H7 (cell line): Measurements from ENCODE around the gene GTF2H4. TPM values are rescaled to one million over a fixed set of nuclear protein-coding genes. Genes with fewer than 3 reads are reported as not detected.
"Not testable (repeated sequence)": the region's sequence is repeated elsewhere in the genome, so short reads cannot be mapped to it uniquely, and the experiment has no call there.

ENCODE experiments used
- DNase-seq: peaks from one replicate; pipeline ENCODE4 v3.0.0; 2012
- H3K27me3 ChIP-seq: 2 replicates; pipeline ENCODE4 v1.6.0; 2011; ENCODE audit warnings: mild to moderate bottlenecking, low read length; ENCODE audit not compliant: control insufficient read depth, insufficient read depth
- H3K36me3 ChIP-seq: replicated peaks from 2 replicates; pipeline ENCODE4 v1.5.1; 2011; ENCODE audit warnings: low read length; ENCODE audit not compliant: control insufficient read depth, insufficient read depth
- H3K4me3 ChIP-seq: 2 replicates; pipeline ENCODE4 v1.5.1; 2011; ENCODE audit warnings: low read depth, mild to moderate bottlenecking, control low read depth, low read length, moderate library complexity; ENCODE audit not compliant: insufficient read depth
- total RNA-seq: library from RNA; depleted of rRNA; stranded (reverse); fragments of >200 nt; shearing (Covaris generic); gene quantifications from 2 replicates; pipeline ENCODE4 v1.2.3, GENCODE V29; 2014

GTF2H4 gene
- total RNA-seq, 1 experiment from 2014 or later = 30.9 TPM

DNA sequence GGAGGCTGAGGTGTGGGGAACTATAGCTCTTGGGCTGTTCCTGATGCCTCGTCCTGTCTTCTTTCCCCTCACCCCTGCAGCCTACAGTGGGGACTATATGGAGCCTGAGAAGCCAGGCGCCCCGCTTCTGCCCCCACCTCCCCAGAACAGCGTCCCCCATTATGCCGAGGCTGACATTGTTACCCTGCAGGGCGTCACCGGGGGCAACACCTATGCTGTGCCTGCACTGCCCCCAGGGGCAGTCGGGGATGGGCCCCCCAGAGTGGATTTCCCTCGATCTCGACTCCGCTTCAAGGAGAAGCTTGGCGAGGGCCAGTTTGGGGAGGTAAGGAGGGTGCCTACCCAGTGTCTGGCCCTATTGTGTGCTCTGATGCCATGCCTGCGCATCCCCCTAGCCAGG is 11.5 kb upstream of the GTF2H4 start:
- peaks cover 42% of the 10 kb centered on the region for H3K36me3 ChIP-seq
- H3K4me3 ChIP-seq = no peak overlapping the region
- H3K27me3 ChIP-seq = no peaks in the 10 kb centered on the region
- DNase-seq = peak; percentile 30

DNA sequence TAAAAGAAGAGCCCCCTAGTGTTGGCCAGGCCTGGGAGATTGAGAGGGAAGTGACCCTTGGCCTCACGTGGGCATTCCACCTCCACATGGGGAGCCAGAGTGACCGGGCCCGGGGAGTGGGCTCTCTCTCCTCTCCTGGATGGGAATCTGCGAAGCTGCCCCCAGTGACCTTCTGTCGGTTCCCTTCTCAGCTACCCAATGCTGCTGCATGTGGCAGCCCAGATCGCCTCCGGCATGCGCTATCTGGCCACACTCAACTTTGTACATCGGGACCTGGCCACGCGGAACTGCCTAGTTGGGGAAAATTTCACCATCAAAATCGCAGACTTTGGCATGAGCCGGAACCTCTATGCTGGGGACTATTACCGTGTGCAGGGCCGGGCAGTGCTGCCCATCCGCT is 10.1 kb upstream of the GTF2H4 start:
- DNase-seq = peak; percentile 52
- Histone ChIP-seq H3K4me3 (no peak overlapping the region), H3K36me3 (peaks cover 36% of the 10 kb centered on the region), H3K27me3 (no peaks in the 10 kb centered on the region)

DNA sequence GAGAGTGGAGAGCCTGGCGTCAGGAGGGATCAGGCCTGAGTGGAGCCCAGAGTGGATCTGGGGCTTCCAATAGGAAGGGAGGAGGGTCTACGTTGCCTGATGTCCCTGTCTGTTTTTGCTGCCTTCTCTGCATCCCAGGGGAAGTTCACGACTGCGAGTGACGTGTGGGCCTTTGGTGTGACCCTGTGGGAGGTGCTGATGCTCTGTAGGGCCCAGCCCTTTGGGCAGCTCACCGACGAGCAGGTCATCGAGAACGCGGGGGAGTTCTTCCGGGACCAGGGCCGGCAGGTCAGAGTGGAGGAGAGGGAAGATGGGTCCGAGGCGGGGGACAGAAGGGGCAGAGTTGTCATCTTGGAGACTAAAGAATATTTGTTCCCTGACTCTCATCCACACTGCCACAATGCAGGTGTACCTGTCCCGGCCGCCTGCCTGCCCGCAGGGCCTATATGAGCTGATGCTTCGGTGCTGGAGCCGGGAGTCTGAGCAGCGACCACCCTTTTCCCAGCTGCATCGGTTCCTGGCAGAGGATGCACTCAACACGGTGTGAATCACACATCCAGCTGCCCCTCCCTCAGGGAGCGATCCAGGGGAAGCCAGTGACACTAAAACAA is 9.2 kb upstream of the GTF2H4 start:
- Histone ChIP-seq H3K36me3 (peaks cover 32% of the 10 kb centered on the region), H3K4me3 (no peak overlapping the region), H3K27me3 (no peaks in the 10 kb centered on the region)
- DNase-seq = peak; percentile 26

DNA sequence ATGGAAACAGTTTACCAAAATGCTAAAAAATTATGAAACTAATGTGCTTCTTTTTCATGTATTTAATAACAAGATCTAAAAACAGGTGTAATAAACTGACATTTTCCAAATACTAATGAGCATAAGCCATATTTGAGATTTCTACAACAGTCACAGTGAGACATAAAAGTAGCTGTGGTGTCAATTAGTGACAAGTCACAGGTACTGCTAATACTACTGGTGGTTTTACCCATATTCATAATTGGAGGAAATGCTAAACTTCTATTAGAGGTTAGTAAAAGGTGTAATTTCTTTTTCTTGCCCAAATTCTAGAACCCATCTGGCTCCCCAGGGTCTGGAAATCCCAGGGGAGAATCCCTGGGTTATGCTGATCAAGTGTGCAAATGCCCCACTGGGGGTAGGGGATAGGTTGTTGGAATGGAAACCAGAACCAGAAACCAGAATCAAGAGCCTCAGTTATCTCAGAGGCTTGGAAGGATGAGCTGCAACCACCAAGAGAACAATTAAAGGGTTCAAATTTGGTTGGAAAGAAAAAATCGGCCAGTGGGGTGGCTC is 7.1 kb upstream of the GTF2H4 start:
- Histone ChIP-seq H3K27me3 (no peaks in the 10 kb centered on the region), H3K36me3 (peaks cover 24% of the 10 kb centered on the region), H3K4me3 (no peak overlapping the region)
- DNase-seq = no peak

DNA sequence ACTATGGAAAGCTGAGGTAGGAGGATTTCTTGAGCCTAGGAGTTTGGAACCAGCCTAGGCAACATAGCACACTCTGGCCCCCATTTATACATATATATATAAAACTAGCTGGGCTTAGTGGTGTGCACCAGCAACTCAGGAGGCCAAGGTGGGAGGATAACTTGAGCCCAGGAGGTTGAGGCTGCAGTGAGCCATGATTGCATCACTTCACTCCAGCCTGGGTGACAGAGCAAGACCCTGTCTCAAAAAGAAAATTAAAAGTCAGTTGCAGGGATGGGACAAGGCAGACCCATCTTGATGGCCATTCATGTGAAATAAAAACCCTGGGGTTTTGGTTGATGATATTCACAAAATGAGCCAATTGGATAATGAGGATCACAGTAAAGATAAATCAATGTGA is 6.6 kb upstream of the GTF2H4 start:
- DNase-seq = no peak
- no peaks in the 10 kb centered on the region for H3K27me3 ChIP-seq
- H3K36me3 ChIP-seq = peaks cover 21% of the 10 kb centered on the region
- no peak overlapping the region for H3K4me3 ChIP-seq

DNA sequence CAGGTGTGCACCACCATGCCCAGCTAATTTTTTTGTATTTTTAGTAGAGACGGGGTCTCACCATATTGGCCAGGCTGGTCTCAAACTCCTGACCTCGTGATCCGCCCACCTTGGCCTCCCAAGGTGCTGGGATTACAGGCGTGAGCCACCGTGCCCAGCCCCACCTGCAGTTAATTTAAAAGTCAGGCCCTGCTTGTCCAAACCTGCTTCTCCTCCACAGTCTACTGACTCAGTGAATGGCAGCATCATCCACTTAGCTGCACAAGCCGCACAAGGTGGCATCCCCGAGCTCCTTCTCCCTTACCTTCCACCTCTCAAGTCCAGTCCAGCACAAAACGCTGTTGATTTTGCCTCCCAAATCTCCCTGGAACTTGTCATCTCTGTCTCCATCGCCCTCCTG is 5.8 kb upstream of the GTF2H4 start:
- H3K27me3 ChIP-seq, H3K4me3 ChIP-seq, DNase-seq: not testable (repeated sequence)
- H3K36me3 ChIP-seq = peaks cover 19% of the 10 kb centered on the region

DNA sequence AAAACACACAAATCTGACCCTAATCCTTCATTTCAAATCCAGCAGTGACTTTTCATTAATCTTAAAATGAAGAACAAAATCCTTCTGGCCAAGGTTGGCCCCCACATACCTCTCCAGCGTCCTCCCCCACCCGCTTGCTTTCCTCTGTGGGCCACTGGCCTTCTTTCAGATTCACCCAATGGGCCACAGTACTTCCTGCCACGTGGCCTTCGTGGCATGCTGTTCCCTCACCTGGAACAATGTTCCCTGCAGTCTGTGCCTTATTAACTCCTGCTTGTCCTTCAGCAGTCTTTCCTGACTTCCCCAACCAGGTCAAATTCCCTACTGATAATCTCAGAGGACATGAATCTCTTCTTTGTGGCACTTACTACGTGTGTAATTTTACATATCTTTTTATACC is 5.3 kb upstream of the GTF2H4 start:
- DNase-seq = no peak

DNA sequence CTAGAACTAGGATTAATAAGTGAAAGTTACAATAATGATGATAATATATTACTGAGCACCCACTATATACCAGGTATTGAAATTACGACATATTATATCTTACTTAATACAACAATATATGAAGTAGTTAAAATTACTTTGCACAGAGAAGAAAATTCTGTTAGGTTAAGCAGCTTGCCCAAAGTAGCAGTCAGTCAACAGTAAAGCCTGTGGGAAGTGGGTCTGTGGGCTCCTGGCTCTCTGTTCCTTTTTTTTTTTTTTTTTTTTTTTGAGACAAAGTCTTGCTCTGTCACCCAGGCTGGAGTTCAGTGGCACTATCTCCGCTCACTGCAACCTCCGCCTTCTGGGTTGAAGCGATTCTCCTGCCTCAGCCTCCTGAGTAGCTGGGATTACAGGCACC is 4.8 kb upstream of the GTF2H4 start:
- Histone ChIP-seq H3K4me3 (no peak overlapping the region), H3K27me3 (no peaks in the 10 kb centered on the region)
- DNase-seq = no peak

More for the DNA sequence above, 5.3 kb upstream of the GTF2H4 start:
- H3K4me3 ChIP-seq = no peak overlapping the region
- H3K27me3 ChIP-seq = no peaks in the 10 kb centered on the region
- peaks cover 15% of the 10 kb centered on the region for H3K36me3 ChIP-seq

DNA sequence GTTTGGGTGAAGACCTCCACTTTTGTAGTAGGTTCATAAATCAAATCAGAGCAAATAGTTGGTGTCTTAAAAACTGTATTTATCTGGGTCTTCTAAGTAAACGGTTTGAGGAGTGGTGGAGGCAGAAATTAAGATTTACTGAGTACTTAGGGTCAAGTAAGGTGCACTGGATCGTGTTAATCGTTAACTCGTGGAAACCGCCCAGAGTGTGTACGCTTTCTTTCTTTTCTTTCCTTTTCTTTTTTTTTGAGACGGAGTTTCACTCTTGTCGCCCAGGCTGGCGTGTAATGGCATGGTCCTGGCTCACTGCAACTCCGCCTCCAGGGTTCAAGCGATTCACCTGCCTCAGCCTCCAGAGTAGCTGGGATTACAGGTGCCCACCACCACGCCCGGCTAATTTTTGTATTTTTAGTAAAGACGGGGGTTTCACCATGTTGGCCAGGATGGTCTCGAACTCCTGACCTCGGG is 683 bp upstream of the GTF2H4 start:
- Histone ChIP-seq H3K4me3 (peak overlapping the region; percentile 41), H3K36me3 (peaks cover 13% of the 10 kb centered on the region)
- not testable (repeated sequence) for H3K27me3 ChIP-seq

More for the DNA sequence above, 4.8 kb upstream of the GTF2H4 start:
- H3K36me3 ChIP-seq = peaks cover 13% of the 10 kb centered on the region

DNA sequence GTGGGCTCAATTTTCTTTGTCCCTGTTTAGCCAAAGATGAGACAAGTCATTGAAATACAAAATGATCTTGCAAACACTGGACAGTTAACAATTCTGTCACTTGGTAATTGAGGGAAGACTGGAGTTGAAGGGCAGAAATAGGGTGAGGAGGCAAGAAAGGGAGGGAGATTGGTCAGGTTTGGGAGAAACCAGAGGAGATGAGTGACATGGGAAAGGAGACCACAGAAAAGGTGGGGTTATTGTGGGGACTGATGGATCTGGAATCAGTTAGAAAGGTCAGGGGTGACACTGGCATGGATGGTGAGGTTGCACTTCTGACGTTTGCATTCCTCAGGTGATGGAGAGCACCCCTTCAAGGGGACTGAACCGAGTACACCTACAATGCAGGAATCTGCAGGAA is 693 bp downstream of the GTF2H4 start:
- peak overlapping the region; percentile 70 for H3K4me3 ChIP-seq
- DNase-seq = no peak

More for the DNA sequence above, 683 bp upstream of the GTF2H4 start:
- DNase-seq = not testable (repeated sequence)

DNA sequence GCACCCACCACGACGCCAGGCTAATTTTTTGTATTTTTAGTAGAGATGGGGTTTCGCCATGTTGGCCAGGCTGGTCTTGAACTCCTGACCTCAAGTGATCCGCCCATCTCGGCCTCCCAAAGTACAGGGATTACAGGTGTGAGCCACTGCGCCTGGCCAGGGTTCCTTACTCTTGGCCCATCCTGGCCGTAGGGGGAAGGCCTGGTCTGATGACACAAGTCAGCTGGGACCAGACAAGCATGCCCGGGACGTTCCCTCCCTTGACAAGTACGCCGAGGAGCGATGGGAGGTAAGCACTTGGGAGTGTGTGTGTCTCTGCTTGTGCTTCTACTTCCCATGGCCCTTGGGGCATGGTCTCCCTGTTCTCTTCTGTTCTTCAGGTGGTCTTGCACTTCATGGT is 2.5 kb downstream of the GTF2H4 start:
- not testable (repeated sequence) for DNase-seq, H3K4me3 ChIP-seq, H3K27me3 ChIP-seq
- H3K36me3 ChIP-seq = peaks cover 15% of the 10 kb centered on the region

More for the DNA sequence above, 693 bp downstream of the GTF2H4 start:
- no peaks in the 10 kb centered on the region for H3K27me3 ChIP-seq
- peaks cover 15% of the 10 kb centered on the region for H3K36me3 ChIP-seq

DNA sequence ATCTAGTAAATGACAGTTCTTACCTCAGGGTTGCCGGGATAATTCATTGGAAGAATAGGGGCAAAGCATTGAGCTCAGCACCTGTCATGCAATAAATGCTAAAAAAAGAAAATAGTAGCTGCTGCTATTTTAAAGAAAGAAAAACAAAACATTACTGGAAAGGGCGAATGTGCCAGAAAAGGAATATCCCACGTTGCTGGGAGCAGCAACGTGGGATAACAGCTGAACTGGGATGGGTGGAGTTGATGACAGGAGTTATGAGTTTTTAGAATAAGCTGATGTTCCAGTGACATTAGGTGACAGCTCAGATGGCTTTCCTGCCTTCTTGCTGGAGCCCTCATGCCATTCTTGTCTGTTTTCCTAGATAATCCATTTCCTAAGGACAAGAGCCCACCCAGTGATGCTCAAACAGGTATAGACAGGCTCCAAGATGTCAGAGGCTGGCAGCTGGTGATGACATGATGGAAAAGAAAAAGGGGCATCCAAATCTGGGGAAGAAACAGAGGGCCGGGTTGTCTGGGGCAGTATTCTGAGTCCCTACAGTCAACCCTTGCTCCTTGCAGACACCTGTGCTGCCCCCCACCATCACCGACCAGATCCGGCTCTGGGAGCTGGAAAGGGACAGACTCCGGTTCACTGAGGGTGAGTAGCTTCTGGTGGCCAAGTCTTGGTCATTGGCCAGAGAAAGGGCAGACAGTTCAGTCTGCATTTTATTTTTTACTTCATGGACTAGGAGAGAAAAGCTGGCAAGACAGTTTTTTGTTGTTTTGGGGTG is 4.9 kb downstream of the GTF2H4 start:
- no peaks in the 10 kb centered on the region for H3K27me3 ChIP-seq
- DNase-seq = no peak
- peaks cover 18% of the 10 kb centered on the region for H3K36me3 ChIP-seq
- H3K4me3 ChIP-seq = no peak overlapping the region

DNA sequence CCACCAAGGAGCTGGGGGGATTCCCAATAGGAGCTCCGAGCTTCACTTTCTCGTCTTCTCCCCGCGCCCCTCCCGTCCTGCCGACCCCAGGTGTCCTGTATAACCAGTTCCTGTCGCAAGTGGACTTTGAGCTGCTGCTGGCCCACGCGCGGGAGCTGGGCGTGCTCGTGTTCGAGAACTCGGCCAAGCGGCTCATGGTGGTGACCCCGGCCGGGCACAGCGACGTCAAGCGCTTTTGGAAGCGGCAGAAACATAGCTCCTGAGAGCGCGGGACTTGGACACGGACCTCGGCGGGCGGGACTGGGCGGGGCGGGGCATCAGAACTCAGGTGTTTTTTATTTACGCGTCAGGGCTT is 5.7 kb downstream of the GTF2H4 start:
- DNase-seq = no peak
- Histone ChIP-seq H3K4me3 (peak overlapping the region; percentile 62), H3K36me3 (peaks cover 21% of the 10 kb centered on the region), H3K27me3 (no peaks in the 10 kb centered on the region)

DNA sequence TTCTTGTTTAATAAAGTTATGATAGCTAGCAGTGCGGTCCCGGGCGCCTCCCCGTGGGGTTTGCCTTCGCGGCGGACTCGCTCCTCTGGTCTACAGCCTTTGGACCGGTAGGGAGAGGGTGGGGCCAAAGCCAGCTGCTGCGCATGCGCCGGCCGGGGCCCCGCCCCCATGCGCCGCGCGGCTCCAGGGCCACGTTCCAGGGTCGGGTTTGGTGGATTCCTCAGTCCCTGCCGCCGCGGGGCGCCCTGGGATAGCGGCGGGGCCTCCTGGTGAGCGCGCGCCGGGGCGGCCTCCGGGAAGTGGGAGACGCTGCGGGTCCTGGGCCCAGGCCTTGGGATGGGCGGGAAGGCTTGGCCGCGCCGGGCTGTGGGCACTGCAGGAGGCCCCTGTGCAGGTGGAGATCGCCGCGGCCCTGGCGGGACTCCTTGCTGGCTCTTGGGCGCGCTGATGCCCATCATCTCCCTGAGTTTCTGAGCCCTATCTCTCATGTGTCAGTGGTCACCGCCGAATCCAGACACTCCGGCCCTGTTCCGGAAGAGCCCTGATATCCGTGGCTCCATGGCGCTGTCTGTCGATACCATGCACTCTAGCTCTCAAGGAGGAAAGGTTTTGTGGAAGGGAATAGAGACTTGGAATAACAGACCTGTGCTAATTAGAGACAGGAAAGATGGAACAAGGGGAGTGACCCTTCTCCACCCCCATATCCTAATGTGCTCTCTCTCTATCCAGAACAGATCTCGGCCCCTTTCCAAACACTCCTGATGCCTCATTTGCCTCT is 6.3 kb downstream of the GTF2H4 start, which contains the start of gene VARS2:
VARS2 (plus strand) TSS at position 163 of the 778 bp plus-strand sequence; CDS start at position 762, 599 bp downstream.
- DNase-seq = peak; percentile 100
- H3K36me3 ChIP-seq = peaks cover 23% of the 10 kb centered on the region
- no peaks in the 10 kb centered on the region for H3K27me3 ChIP-seq

More for the DNA sequence above, 6.3 kb downstream of the GTF2H4 start, which contains the start of gene VARS2:
- peak within 1 kb of the TSS; percentile 62 for H3K4me3 ChIP-seq
